ENCODE data around the gene ELP4.

ELP4 gene

DNA sequence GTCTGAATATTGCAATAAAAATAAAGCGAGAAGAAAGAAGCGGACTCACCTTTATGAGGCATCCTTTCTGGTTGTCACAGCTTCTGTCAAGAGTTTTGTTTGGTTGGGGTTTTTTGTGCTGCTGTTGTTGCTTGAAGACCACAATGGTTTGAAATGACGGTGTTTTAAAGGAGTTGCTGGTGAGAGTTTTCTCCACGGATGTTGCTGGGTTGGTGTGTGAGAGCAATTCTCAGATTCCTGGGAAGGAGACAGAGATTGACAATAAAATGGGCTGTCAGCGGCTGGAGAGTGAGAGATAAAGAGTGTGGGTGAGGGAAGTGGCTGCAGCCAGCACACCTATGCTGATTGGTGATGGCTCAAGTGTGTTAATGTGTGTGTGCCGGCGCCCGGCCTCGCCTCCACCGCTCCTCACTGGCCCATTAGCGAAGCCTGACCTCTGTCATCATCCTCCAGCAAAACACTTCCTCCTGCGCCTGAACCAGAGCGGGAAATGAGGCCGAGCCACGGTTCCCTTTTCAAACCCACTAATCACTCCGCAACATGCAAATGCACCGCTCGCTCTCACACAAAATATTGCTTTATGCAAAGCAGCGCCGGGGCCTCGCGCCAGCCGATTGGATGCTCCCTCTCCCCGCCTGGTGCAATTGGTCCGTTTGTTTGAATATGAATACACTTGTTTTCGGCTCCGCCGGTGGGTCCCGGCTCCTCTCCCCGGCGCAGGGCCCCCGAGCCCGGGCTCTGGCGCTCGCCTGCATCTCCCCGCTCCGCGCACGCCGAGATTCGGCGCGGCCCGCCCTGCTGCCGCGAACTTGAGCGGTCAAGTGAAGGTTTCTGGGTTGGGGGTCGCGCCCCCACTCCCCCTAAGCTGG lies 301.4 kb downstream of the ELP4 start, which contains the start of gene PAX6 (continued):
- TF ChIP-seq, protein P1, sequence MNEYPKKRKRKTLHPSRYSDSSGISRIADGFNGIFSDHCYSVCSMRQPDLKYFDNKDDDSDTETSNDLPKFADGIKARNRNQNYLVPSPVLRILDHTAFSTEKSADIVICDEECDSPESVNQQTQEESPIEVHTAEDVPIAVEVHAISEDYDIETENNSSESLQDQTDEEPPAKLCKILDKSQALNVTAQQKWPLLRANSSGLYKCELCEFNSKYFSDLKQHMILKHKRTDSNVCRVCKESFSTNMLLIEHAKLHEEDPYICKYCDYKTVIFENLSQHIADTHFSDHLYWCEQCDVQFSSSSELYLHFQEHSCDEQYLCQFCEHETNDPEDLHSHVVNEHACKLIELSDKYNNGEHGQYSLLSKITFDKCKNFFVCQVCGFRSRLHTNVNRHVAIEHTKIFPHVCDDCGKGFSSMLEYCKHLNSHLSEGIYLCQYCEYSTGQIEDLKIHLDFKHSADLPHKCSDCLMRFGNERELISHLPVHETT (tag by site-specific recombination; IDR thresholded peaks at IDR 0.05) = no peak
- TF ChIP-seq ZFHX2 (tag by site-specific recombination; conservative IDR thresholded peaks at IDR 0.05) (peak; percentile 60), YY1 (tag by site-specific recombination; IDR thresholded peaks at IDR 0.05) (no peak), ZBTB17 (tag by site-specific recombination; IDR thresholded peaks at IDR 0.05) (peak; percentile 92), BCL11B (tag by site-specific recombination; IDR thresholded peaks at IDR 0.05; ENCODE audit: low read depth) (no peak), ZNF658 (tag by site-specific recombination; IDR thresholded peaks at IDR 0.05) (no peak), ZNF248 (tag by site-specific recombination; IDR thresholded peaks at IDR 0.05) (no peak), EGR2 (tag by site-specific recombination; IDR thresholded peaks at IDR 0.05; ENCODE audit: low read depth) (peak; percentile 61; the same call in 1 of the 2 replicates), ZNF324 (tag by site-specific recombination; IDR thresholded peaks at IDR 0.05) (no peak), ZNF48 (tag by site-specific recombination; IDR thresholded peaks at IDR 0.05) (no peak), ZNF660 (tag by site-specific recombination; IDR thresholded peaks at IDR 0.05) (no peak), ZNF23 (tag by site-specific recombination; IDR thresholded peaks at IDR 0.05; ENCODE audit: borderline replicate concordance) (no peak), ZNF221 (tag by site-specific recombination; IDR thresholded peaks at IDR 0.05; ENCODE audit: borderline replicate concordance) (no peak), ZNF600 (tag by site-specific recombination; IDR thresholded peaks at IDR 0.05) (peak; percentile 97; the same call in 1 of the 2 replicates), ZNF776 (tag by site-specific recombination; IDR thresholded peaks at IDR 0.05; ENCODE audit: borderline replicate concordance) (no peak), ZNF362 (tag by site-specific recombination; IDR thresholded peaks at IDR 0.05) (no peak), ZBTB21 (tag by site-specific recombination; IDR thresholded peaks at IDR 0.05) (0 out of 2 replicates have a peak, but pooled peaks have one; percentile 50), ZNF175 (tag by site-specific recombination; IDR thresholded peaks at IDR 0.05) (no peak), ZNF112 (tag by site-specific recombination; IDR thresholded peaks at IDR 0.05) (no peak), ZNF37A (tag by site-specific recombination; IDR thresholded peaks at IDR 0.05) (no peak), ZNF473 (tag by site-specific recombination; IDR thresholded peaks at IDR 0.05) (no peak), KLF9 (tag by site-specific recombination; IDR thresholded peaks at IDR 0.05; ENCODE audit: low read depth) (no peak), CTCF (tag by site-specific recombination; IDR thresholded peaks at IDR 0.05) (no peak), SCRT2 (tag by site-specific recombination; IDR thresholded peaks at IDR 0.05) (no peak), ZNF549 (tag by site-specific recombination; IDR thresholded peaks at IDR 0.05) (no peak), ZXDB (tag by site-specific recombination; IDR thresholded peaks at IDR 0.05) (peak; percentile 77), HOXC10 (CRISPR knock-in tag; IDR thresholded peaks at IDR 0.05) (no peak), ZNF239 (tag by site-specific recombination; IDR thresholded peaks at IDR 0.05) (no peak), WT1 (tag by site-specific recombination; IDR thresholded peaks at IDR 0.05) (no peak), GLIS1 (tag by site-specific recombination; IDR thresholded peaks at IDR 0.05) (no peak), ZNF677 (tag by site-specific recombination; IDR thresholded peaks at IDR 0.05) (no peak), SP3 (tag by site-specific recombination; IDR thresholded peaks at IDR 0.05) (peak; percentile 17; the same call in 1 of the 2 replicates), ZNF560 (tag by site-specific recombination; IDR thresholded peaks at IDR 0.05; ENCODE audit: borderline replicate concordance) (no peak), ZNF211 (tag by site-specific recombination; IDR thresholded peaks at IDR 0.05; ENCODE audit: low read depth) (no peak)
- TF ChIP-seq, protein P2, sequence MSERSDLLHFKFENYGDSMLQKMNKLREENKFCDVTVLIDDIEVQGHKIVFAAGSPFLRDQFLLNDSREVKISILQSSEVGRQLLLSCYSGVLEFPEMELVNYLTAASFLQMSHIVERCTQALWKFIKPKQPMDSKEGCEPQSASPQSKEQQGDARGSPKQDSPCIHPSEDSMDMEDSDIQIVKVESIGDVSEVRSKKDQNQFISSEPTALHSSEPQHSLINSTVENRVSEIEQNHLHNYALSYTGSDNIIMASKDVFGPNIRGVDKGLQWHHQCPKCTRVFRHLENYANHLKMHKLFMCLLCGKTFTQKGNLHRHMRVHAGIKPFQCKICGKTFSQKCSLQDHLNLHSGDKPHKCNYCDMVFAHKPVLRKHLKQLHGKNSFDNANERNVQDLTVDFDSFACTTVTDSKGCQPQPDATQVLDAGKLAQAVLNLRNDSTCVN (tag by site-specific recombination; optimal IDR thresholded peaks at IDR 0.05) = peak; percentile 65
- TF ChIP-seq, protein P3, sequence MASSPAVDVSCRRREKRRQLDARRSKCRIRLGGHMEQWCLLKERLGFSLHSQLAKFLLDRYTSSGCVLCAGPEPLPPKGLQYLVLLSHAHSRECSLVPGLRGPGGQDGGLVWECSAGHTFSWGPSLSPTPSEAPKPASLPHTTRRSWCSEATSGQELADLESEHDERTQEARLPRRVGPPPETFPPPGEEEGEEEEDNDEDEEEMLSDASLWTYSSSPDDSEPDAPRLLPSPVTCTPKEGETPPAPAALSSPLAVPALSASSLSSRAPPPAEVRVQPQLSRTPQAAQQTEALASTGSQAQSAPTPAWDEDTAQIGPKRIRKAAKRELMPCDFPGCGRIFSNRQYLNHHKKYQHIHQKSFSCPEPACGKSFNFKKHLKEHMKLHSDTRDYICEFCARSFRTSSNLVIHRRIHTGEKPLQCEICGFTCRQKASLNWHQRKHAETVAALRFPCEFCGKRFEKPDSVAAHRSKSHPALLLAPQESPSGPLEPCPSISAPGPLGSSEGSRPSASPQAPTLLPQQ (tag by site-specific recombination; IDR thresholded peaks at IDR 0.05) = peak; percentile 99

All from HEK293 (cell line).